ENCODE results near the gene DCTN3.

Gene DCTN3

GRCh38 chr9:34573599-34574325 is 46.5 kb downstream of the DCTN3 start:
- no peak for DNase-seq (ENCODE audit: low spot score)

GRCh38 chr9:34572628-34573027 is 47.7 kb downstream of the DCTN3 start:
- DNase-seq (ENCODE audit: low spot score), result no peak

GRCh38 chr9:34572092-34572491 is 48.2 kb downstream of the DCTN3 start:
- DNase-seq (ENCODE audit: low spot score), result peak; percentile 58

- no peak for DNase-seq (ENCODE audit: low spot score)
Measured at GRCh38 chr9:34571481-34571810, 48.8 kb downstream of the DCTN3 start.

- no peak for DNase-seq (ENCODE audit: low spot score)
Measured at GRCh38 chr9:34570809-34571480, 49.4 kb downstream of the DCTN3 start.

- no peak for DNase-seq (ENCODE audit: low spot score)
Measured at GRCh38 chr9:34570376-34570775, 49.9 kb downstream of the DCTN3 start.

- DNase-seq (ENCODE audit: low spot score), result no peak
Measured at GRCh38 chr9:34568774-34569173, 51.5 kb downstream of the DCTN3 start.

- no peak for DNase-seq (ENCODE audit: low spot score)
Measured at GRCh38 chr9:34568133-34568532, 52.2 kb downstream of the DCTN3 start.

- no peak for DNase-seq (ENCODE audit: low spot score)
Measured at GRCh38 chr9:34566972-34567371, 53.3 kb downstream of the DCTN3 start.

- DNase-seq (ENCODE audit: low spot score), result no peak
Measured at GRCh38 chr9:34566322-34566721, 54.0 kb downstream of the DCTN3 start.

GRCh38 chr9:34565856-34566255 is 54.4 kb downstream of the DCTN3 start:
- DNase-seq (ENCODE audit: low spot score), result no peak

- DNase-seq (ENCODE audit: low spot score), result no peak
Measured at GRCh38 chr9:34564617-34565016, 55.7 kb downstream of the DCTN3 start.

Measured in HuH-7.5 (cell line).